Liver (tissue), 3 donors: ENCODE results near the gene CASP14.

Source experiments
- CTCF ChIP-seq: fragments of 150-350 bp; IDR thresholded peaks from 2 replicates; pipeline ENCODE4 v1.5.1; 2017; ENCODE audit warnings: improper control_type of control experiment, low read depth, low read length; ENCODE audit not compliant: missing input control
- EGR1 ChIP-seq, 2 donors: IDR thresholded peaks; 2 replicates each; pipeline ENCODE4 v1.6.1; 2016 to 2018; ENCODE audit warnings: antibody characterized with exemption in 2 of 2, low read depth in 2 of 2
- HNF4G ChIP-seq: IDR thresholded peaks from 2 replicates; pipeline ENCODE4 v1.6.1; 2016; ENCODE audit warnings: antibody characterized with exemption
- MAX ChIP-seq: IDR thresholded peaks from 2 replicates; pipeline ENCODE4 v1.6.1; 2016; ENCODE audit warnings: antibody characterized with exemption
- RAD21 ChIP-seq, 2 donors: IDR thresholded peaks; 2 replicates each; pipeline ENCODE4 v1.6.1; 2016; ENCODE audit warnings: antibody characterized with exemption in 2 of 2, mild to moderate bottlenecking in 2 of 2
- donor health status: healthy.
- donor health status: healthy.

GRCh38 chr19:15062036-15062435 is 12.8 kb downstream of the CASP14 start:
- TF ChIP-seq EGR1 (IDR thresholded peaks at IDR 0.05; ENCODE audit: low read depth in 2 of 2) (no peak), CTCF (no peak), RAD21 (IDR thresholded peaks at IDR 0.05) (no peak), MAX (no peak), HNF4G (no peak)
